Hippocampal formation (tissue), 2 donors: ENCODE data around the gene HEPACAM2.

Source experiments
- DNase-seq, 2 donors: peaks; one replicate each; lab custom pipeline; 2025; lab: John Stamatoyannopoulos, UW

The HEPACAM2 gene

GRCh38 chr7:93147363-93147762 lies 78.9 kb downstream of the HEPACAM2 start:
- no peak for DNase-seq

GRCh38 chr7:93146472-93147141 lies 79.7 kb downstream of the HEPACAM2 start:
- DNase-seq = no peak

GRCh38 chr7:93146036-93146435 lies 80.2 kb downstream of the HEPACAM2 start:
- DNase-seq = no peak

DNA sequence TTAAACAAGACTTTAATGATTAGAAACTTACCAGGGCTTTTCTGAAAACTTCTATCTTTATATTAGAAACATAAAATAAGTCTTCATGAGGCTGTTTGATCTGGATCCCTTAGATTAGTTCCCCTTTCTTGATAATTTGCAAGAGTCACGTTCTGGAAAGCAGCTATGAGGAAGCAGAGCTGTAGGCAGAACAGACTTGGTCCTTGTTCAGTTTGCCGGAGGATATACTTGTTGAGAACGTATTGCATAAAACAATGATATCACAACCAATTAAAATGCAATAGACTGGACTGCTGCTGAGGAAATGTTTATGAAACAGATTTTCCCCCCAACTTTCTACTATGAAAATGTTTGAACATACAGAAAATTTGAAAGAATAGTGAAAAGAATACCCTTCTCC lies 80.9 kb downstream of the HEPACAM2 start:
- no peak for DNase-seq

DNA sequence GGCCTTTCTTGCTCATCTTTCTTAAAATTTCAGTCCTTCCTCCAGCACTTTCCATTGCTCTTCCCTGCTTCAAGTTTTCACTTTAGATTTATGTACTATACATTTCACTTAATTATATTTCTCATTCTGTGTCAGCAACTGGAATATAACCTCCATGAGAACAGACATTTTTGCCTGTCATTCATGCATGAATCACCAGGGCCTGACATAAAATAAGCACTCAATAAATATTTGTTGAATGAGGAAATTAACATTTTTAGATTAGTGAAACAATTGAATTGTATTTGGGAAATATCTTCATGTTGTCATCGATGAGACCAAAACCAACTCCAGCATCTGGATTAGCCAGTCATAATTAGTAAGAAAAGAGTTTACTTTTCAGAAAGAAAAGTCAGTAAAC lies 84.1 kb downstream of the HEPACAM2 start:
- DNase-seq = no peak

GRCh38 chr7:93140582-93141191 lies 85.6 kb downstream of the HEPACAM2 start:
- DNase-seq = no peak

GRCh38 chr7:93138576-93138975 lies 87.7 kb downstream of the HEPACAM2 start:
- DNase-seq = no peak
